HG02973 (cell line): Measurements from ENCODE around the gene KRT37.

Source experiments
- ATAC-seq: cut with Tn5 transposase; IDR thresholded peaks from one replicate; pipeline ENCODE4 v1.9.1; 2021; ENCODE audit warnings: moderate library complexity; ENCODE audit not compliant: unreplicated experiment

The KRT37 gene

GRCh38 chr17:41377546-41377945 lies 46.8 kb downstream of the KRT37 start:
- no peak for ATAC-seq
